GM20000 (cell line): ENCODE data around the gene CHRNG.
A peak's percentile ranks its signal among the peaks of the same experiment; 100 is the strongest.

Source experiments
- DNase-seq: peaks from one replicate; pipeline ENCODE4 v3.0.0; 2012; ENCODE audit warnings: low spot score
- CTCF ChIP-seq: IDR thresholded peaks from 2 replicates; pipeline ENCODE4 v1.5.1; 2012; ENCODE audit warnings: mild to moderate bottlenecking, control low read depth; ENCODE audit errors: extremely low read depth, missing control alignments

The CHRNG gene

GRCh38 chr2:232519581-232520438 lies 19.7 kb upstream of the CHRNG start, which contains the start of gene PRSS56:
Gene PRSS56 (plus strand): TSS chr2:232520388. CDS start chr2:232520599, 211 bp downstream.
- DNase-seq = no peak
- TF ChIP-seq CTCF = no peak

GRCh38 chr2:232520489-232520888 lies 19.0 kb upstream of the CHRNG start:
- DNase-seq = no peak
- TF ChIP-seq CTCF = no peak

GRCh38 chr2:232521098-232521497 lies 18.4 kb upstream of the CHRNG start:
- DNase-seq = no peak
- no peak for TF ChIP-seq CTCF

DNA sequence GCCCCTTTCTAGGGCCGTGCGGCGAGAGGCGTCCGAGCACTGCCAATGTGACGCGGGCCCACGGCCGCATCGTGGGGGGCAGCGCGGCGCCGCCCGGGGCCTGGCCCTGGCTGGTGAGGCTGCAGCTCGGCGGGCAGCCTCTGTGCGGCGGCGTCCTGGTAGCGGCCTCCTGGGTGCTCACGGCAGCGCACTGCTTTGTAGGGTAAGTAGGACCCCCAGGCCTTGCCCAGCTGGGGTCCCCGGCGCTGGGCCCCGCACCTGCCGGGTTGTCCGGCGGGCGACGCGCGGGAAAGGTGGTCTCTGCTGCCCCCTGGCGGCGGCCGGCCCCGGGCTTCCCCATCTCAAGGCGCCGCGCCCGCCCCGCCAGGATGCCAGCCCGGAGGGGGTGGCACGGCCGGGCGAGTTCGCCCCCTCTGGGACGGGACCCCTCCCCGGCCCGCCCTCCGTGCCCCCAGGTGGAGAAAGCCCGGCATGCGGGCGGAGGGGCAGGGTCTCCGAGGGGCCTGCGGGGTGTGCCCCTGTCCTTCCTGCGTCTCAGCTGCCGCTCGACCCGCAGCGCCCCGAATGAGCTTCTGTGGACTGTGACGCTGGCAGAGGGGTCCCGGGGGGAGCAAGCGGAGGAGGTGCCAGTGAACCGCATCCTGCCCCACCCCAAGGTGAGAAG lies 17.4 kb upstream of the CHRNG start:
- DNase-seq = peak; percentile 95
- peak; percentile 72 for TF ChIP-seq CTCF

DNA sequence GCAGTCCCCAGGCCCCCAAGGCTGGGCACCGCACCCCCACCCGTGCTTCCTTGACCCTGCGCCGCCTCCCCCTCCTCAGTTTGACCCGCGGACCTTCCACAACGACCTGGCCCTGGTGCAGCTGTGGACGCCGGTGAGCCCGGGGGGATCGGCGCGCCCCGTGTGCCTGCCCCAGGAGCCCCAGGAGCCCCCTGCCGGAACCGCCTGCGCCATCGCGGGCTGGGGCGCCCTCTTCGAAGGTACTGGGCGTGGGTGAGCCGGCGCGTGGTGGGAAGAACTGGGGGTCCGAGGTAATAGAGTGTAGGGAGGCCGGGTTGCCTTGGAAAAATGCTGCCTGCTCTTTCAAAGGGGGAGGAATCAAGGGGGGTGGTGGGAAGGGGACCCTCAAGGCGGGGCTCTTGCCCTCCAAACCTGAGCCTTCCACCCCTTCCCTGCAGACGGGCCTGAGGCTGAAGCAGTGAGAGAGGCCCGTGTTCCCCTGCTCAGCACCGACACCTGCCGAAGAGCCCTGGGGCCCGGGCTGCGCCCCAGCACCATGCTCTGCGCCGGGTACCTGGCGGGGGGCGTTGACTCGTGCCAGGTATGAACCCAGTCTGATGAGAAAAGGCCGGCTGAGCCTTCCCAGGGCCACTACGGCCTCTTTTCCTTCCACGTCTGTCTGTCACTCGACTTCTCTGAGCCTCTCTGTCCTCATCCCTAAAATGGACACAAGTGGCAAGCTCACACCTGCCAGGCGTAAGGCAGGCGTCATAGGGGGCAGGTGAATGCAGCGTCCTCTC lies 16.7 kb upstream of the CHRNG start:
- TF ChIP-seq CTCF = no peak
- DNase-seq = peak; percentile 53

DNA sequence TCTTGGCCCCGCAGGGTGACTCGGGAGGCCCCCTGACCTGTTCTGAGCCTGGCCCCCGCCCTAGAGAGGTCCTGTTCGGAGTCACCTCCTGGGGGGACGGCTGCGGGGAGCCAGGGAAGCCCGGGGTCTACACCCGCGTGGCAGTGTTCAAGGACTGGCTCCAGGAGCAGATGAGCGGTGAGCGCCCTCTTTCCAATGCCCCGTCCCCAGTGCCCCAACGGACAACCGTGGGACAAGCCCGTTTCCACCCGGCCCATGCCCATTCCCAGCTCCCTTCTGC lies 16.1 kb upstream of the CHRNG start:
- DNase-seq = peak; percentile 46

More for the DNA sequence above, 16.1 kb upstream of the CHRNG start:
- no peak for TF ChIP-seq CTCF
